ENCODE data around the gene SLCO3A1.

The SLCO3A1 gene

GRCh38 chr15:91879158-91879557 lies 25.6 kb downstream of the SLCO3A1 start:
- no peak overlapping the region for H3K4me2 ChIP-seq (ENCODE audit: low read length)
- H3K4me3 ChIP-seq (ENCODE audit: low read depth, low read length) = no peak overlapping the region
- no peak overlapping the region for H3K18ac ChIP-seq (ENCODE audit: low read length)
- no peak overlapping the region for H3K4ac ChIP-seq (ENCODE audit: low read depth, low read length)
- DNase-seq = no peak
- no peak overlapping the region for H2BK5ac ChIP-seq (ENCODE audit: low read depth, low read length, poor library complexity)
- H2BK12ac ChIP-seq (ENCODE audit: low read length) = no peak overlapping the region
- no peak overlapping the region for H2AFZ ChIP-seq (ENCODE audit: insufficient read depth, low read length, poor library complexity)
- H3K14ac ChIP-seq (ENCODE audit: low read length) = no peak overlapping the region
- no peaks in the 10 kb centered on the region for H3K36me3 ChIP-seq (ENCODE audit: control insufficient read depth in 1 of 2, insufficient read depth in 2 of 2, low read length in 2 of 2)
- no peak overlapping the region for H3K9ac ChIP-seq (ENCODE audit: low read length)
- H3K27ac ChIP-seq (ENCODE audit: low read depth, low read length) = no peak overlapping the region
- WGBS (ENCODE audit: extremely low coverage, insufficient coverage, insufficient read length) = no CpG with 5 or more reads among the region's 2 CpGs
- H3K9me3 ChIP-seq (ENCODE audit: insufficient read depth, low read depth, low read length) = no peaks in the 10 kb centered on the region
- no peaks in the 10 kb centered on the region for H3K4me1 ChIP-seq (ENCODE audit: control insufficient read depth in 1 of 2, insufficient read depth in 2 of 2, low read length in 2 of 2)
- H2AK5ac ChIP-seq (ENCODE audit: low read length) = no peak overlapping the region
- H3K79me1 ChIP-seq (ENCODE audit: low read length) = no peaks in the 10 kb centered on the region
- no peak overlapping the region for H4K8ac ChIP-seq (ENCODE audit: low read depth, low read length)
- H3K27me3 ChIP-seq (ENCODE audit: insufficient read depth, low read length) = no peaks in the 10 kb centered on the region
- H3K79me2 ChIP-seq (ENCODE audit: control insufficient read depth, insufficient read depth, low read length, poor library complexity) = no peaks in the 10 kb centered on the region
- no peak overlapping the region for H2BK120ac ChIP-seq (ENCODE audit: insufficient read depth, low read length, poor library complexity)
- H4K91ac ChIP-seq (ENCODE audit: low read depth, low read length) = no peak overlapping the region
- no peak overlapping the region for H3K23ac ChIP-seq (ENCODE audit: low read length)
- H4K12ac ChIP-seq (ENCODE audit: low read depth, low read length) = no peak overlapping the region

GRCh38 chr15:91880373-91880772 lies 26.9 kb downstream of the SLCO3A1 start:
- H3K27me3 ChIP-seq (ENCODE audit: insufficient read depth, low read length) = no peaks in the 10 kb centered on the region
- no peak overlapping the region for H3K4ac ChIP-seq (ENCODE audit: low read depth, low read length)
- no peak overlapping the region for H2BK120ac ChIP-seq (ENCODE audit: insufficient read depth, low read length, poor library complexity)
- H3K79me2 ChIP-seq (ENCODE audit: control insufficient read depth, insufficient read depth, low read length, poor library complexity) = no peaks in the 10 kb centered on the region
- no peak overlapping the region for H4K8ac ChIP-seq (ENCODE audit: low read depth, low read length)
- no peaks in the 10 kb centered on the region for H3K4me1 ChIP-seq (ENCODE audit: control insufficient read depth in 1 of 2, insufficient read depth in 2 of 2, low read length in 2 of 2)
- no peak overlapping the region for H3K14ac ChIP-seq (ENCODE audit: low read length)
- no peak overlapping the region for H4K12ac ChIP-seq (ENCODE audit: low read depth, low read length)
- no peak overlapping the region for H2BK12ac ChIP-seq (ENCODE audit: low read length)
- H3K23ac ChIP-seq (ENCODE audit: low read length) = no peak overlapping the region
- no peak overlapping the region for H2AFZ ChIP-seq (ENCODE audit: insufficient read depth, low read length, poor library complexity)
- H3K9me3 ChIP-seq (ENCODE audit: insufficient read depth, low read depth, low read length) = no peaks in the 10 kb centered on the region
- H4K91ac ChIP-seq (ENCODE audit: low read depth, low read length) = no peak overlapping the region
- H2BK5ac ChIP-seq (ENCODE audit: low read depth, low read length, poor library complexity) = no peak overlapping the region
- H3K18ac ChIP-seq (ENCODE audit: low read length) = no peak overlapping the region
- no peak overlapping the region for H3K4me3 ChIP-seq (ENCODE audit: low read depth, low read length)
- H2AK5ac ChIP-seq (ENCODE audit: low read length) = no peak overlapping the region
- no peak overlapping the region for H3K4me2 ChIP-seq (ENCODE audit: low read length)
- no CpG with 5 or more reads among the region's 3 CpGs for WGBS (ENCODE audit: extremely low coverage, insufficient coverage, insufficient read length)
- no peak for DNase-seq
- no peaks in the 10 kb centered on the region for H3K36me3 ChIP-seq (ENCODE audit: control insufficient read depth in 1 of 2, insufficient read depth in 2 of 2, low read length in 2 of 2)
- H3K27ac ChIP-seq (ENCODE audit: low read depth, low read length) = no peak overlapping the region
- no peaks in the 10 kb centered on the region for H3K79me1 ChIP-seq (ENCODE audit: low read length)
- no peak overlapping the region for H3K9ac ChIP-seq (ENCODE audit: low read length)

GRCh38 chr15:91881569-91882297 lies 28.2 kb downstream of the SLCO3A1 start:
- no peak overlapping the region for H2BK12ac ChIP-seq (ENCODE audit: low read length)
- H3K27ac ChIP-seq (ENCODE audit: low read depth, low read length) = no peak overlapping the region
- no peak overlapping the region for H2AK5ac ChIP-seq (ENCODE audit: low read length)
- H2BK120ac ChIP-seq (ENCODE audit: insufficient read depth, low read length, poor library complexity) = no peak overlapping the region
- no peak overlapping the region for H3K18ac ChIP-seq (ENCODE audit: low read length)
- no peak overlapping the region for H4K8ac ChIP-seq (ENCODE audit: low read depth, low read length)
- no peak for DNase-seq
- H3K4me1 ChIP-seq (ENCODE audit: control insufficient read depth in 1 of 2, insufficient read depth in 2 of 2, low read length in 2 of 2) = no peaks in the 10 kb centered on the region
- no peak overlapping the region for H4K12ac ChIP-seq (ENCODE audit: low read depth, low read length)
- H3K4me2 ChIP-seq (ENCODE audit: low read length) = no peak overlapping the region
- H3K4me3 ChIP-seq (ENCODE audit: low read depth, low read length) = no peak overlapping the region
- no peak overlapping the region for H3K9ac ChIP-seq (ENCODE audit: low read length)
- no peaks in the 10 kb centered on the region for H3K9me3 ChIP-seq (ENCODE audit: insufficient read depth, low read depth, low read length)
- H3K23ac ChIP-seq (ENCODE audit: low read length) = no peak overlapping the region
- no peaks in the 10 kb centered on the region for H3K27me3 ChIP-seq (ENCODE audit: insufficient read depth, low read length)
- H3K79me1 ChIP-seq (ENCODE audit: low read length) = no peaks in the 10 kb centered on the region
- WGBS (ENCODE audit: extremely low coverage, insufficient coverage, insufficient read length) = no CpG with 5 or more reads among the region's 9 CpGs
- no peak overlapping the region for H4K91ac ChIP-seq (ENCODE audit: low read depth, low read length)
- H3K36me3 ChIP-seq (ENCODE audit: control insufficient read depth in 1 of 2, insufficient read depth in 2 of 2, low read length in 2 of 2) = no peaks in the 10 kb centered on the region
- no peak overlapping the region for H2AFZ ChIP-seq (ENCODE audit: insufficient read depth, low read length, poor library complexity)
- no peak overlapping the region for H3K14ac ChIP-seq (ENCODE audit: low read length)
- no peak overlapping the region for H2BK5ac ChIP-seq (ENCODE audit: low read depth, low read length, poor library complexity)
- H3K4ac ChIP-seq (ENCODE audit: low read depth, low read length) = no peak overlapping the region
- H3K79me2 ChIP-seq (ENCODE audit: control insufficient read depth, insufficient read depth, low read length, poor library complexity) = no peaks in the 10 kb centered on the region

GRCh38 chr15:91882858-91883586 lies 29.5 kb downstream of the SLCO3A1 start:
- H3K4me2 ChIP-seq (ENCODE audit: low read length) = no peak overlapping the region
- WGBS (ENCODE audit: extremely low coverage, insufficient coverage, insufficient read length) = no CpG with 5 or more reads among the region's 8 CpGs
- H4K12ac ChIP-seq (ENCODE audit: low read depth, low read length) = no peak overlapping the region

More at GRCh38 chr15:91882858-91883586, 29.5 kb downstream of the SLCO3A1 start:
- H3K4me3 ChIP-seq (ENCODE audit: low read depth, low read length) = no peak overlapping the region
- H3K18ac ChIP-seq (ENCODE audit: low read length) = no peak overlapping the region
- no peaks in the 10 kb centered on the region for H3K79me1 ChIP-seq (ENCODE audit: low read length)
- H2BK12ac ChIP-seq (ENCODE audit: low read length) = no peak overlapping the region
- H3K79me2 ChIP-seq (ENCODE audit: control insufficient read depth, insufficient read depth, low read length, poor library complexity) = no peaks in the 10 kb centered on the region
- no peak overlapping the region for H4K91ac ChIP-seq (ENCODE audit: low read depth, low read length)
- no peak overlapping the region for H3K27ac ChIP-seq (ENCODE audit: low read depth, low read length)
- no peak overlapping the region for H2BK120ac ChIP-seq (ENCODE audit: insufficient read depth, low read length, poor library complexity)
- H4K8ac ChIP-seq (ENCODE audit: low read depth, low read length) = no peak overlapping the region
- no peak overlapping the region for H2BK5ac ChIP-seq (ENCODE audit: low read depth, low read length, poor library complexity)
- no peak overlapping the region for H3K14ac ChIP-seq (ENCODE audit: low read length)
- H3K9ac ChIP-seq (ENCODE audit: low read length) = no peak overlapping the region
- no peak overlapping the region for H2AFZ ChIP-seq (ENCODE audit: insufficient read depth, low read length, poor library complexity)
- no peak overlapping the region for H2AK5ac ChIP-seq (ENCODE audit: low read length)
- no peak overlapping the region for H3K4ac ChIP-seq (ENCODE audit: low read depth, low read length)
- DNase-seq = no peak
- H3K23ac ChIP-seq (ENCODE audit: low read length) = no peak overlapping the region
- no peaks in the 10 kb centered on the region for H3K27me3 ChIP-seq (ENCODE audit: insufficient read depth, low read length)
- no peaks in the 10 kb centered on the region for H3K9me3 ChIP-seq (ENCODE audit: insufficient read depth, low read depth, low read length)
- no peaks in the 10 kb centered on the region for H3K4me1 ChIP-seq (ENCODE audit: control insufficient read depth in 1 of 2, insufficient read depth in 2 of 2, low read length in 2 of 2)
- H3K36me3 ChIP-seq (ENCODE audit: control insufficient read depth in 1 of 2, insufficient read depth in 2 of 2, low read length in 2 of 2) = no peaks in the 10 kb centered on the region
